IMR-90 (cell line): Measurements from ENCODE around the gene SURF1. TPM values are rescaled to one million over a fixed set of nuclear protein-coding genes. Genes with fewer than 3 reads are reported as not detected.

Experiments used
- ATAC-seq: fragments of 200-7000 bp; cut with Tn5 transposase; 2 replicates; pipeline ENCODE4 v1.9.1; 2020; ENCODE audit warnings: low read depth, mild to moderate bottlenecking, moderate library complexity
- BruUV-seq: library from RNA; stranded (reverse); fragments of 400-500 nt; replicated peaks from 2 replicates; lab custom pipeline; 2021; lab: Mats Ljungman, UMichigan
- CTCF ChIA-PET: fragments of 300-600 bp; formaldehyde crosslinking; extraction: SDS; loops from one replicate; lab custom pipeline; 2021; ENCODE audit warnings: antibody characterized with exemption; lab: Yijun Ruan, JAX
- POLR2A ChIA-PET: fragments of 300-600 bp; sonication (Branson Sonifier 250); formaldehyde crosslinking; loops from one replicate; lab custom pipeline; 2022; ENCODE audit warnings: antibody characterized with exemption; ENCODE audit not compliant: unreplicated experiment; lab: Charles Lee
- DNase-seq: peaks from one replicate; pipeline ENCODE4 v3.0.0; 2013
- H2AFZ ChIP-seq: replicated peaks from 2 replicates; pipeline ENCODE3; 2013; ENCODE audit warnings: low read length, mild to moderate bottlenecking; ENCODE audit not compliant: poor library complexity
- H2AK5ac ChIP-seq: 2 replicates; pipeline ENCODE4 v1.6.1; 2013; ENCODE audit warnings: low read depth, low read length, inconsistent platforms
- H2AK9ac ChIP-seq: replicated peaks from 2 replicates; pipeline ENCODE3; 2013; ENCODE audit warnings: mild to moderate bottlenecking, low read depth, low read length, moderate library complexity; ENCODE audit not compliant: poor library complexity
- H2BK120ac ChIP-seq: 2 replicates; pipeline ENCODE4 v1.6.1; 2013; ENCODE audit warnings: low read depth, low read length, inconsistent platforms
- H2BK15ac ChIP-seq: 3 replicates; pipeline ENCODE4 v1.6.1; 2013; ENCODE audit warnings: low read depth, low read length, inconsistent platforms
- H2BK20ac ChIP-seq: 2 replicates; pipeline ENCODE4 v1.6.1; 2013; ENCODE audit warnings: low read depth, mild to moderate bottlenecking, inconsistent platforms, low read length, moderate library complexity
- H2BK5ac ChIP-seq: 2 replicates; pipeline ENCODE4 v1.6.1; 2013; ENCODE audit warnings: mild to moderate bottlenecking, low read depth, low read length, inconsistent platforms; ENCODE audit not compliant: poor library complexity, severe bottlenecking
- H3K14ac ChIP-seq: replicated peaks from 2 replicates; pipeline ENCODE4 v1.6.1; 2013; ENCODE audit warnings: low read depth, low read length, inconsistent platforms
- H3K18ac ChIP-seq: 2 replicates; pipeline ENCODE4 v1.6.1; 2013; ENCODE audit warnings: low read depth, low read length, control low read depth
- H3K23ac ChIP-seq: 2 replicates; pipeline ENCODE4 v1.6.1; 2013; ENCODE audit warnings: low read depth, low read length, inconsistent platforms
- H3K27ac ChIP-seq: 2 replicates; pipeline ENCODE4 v1.5.1; 2013; ENCODE audit warnings: mild to moderate bottlenecking, control low read depth, low read length; ENCODE audit not compliant: insufficient read depth
- H3K27me3 ChIP-seq: 2 replicates; pipeline ENCODE4 v1.6.1; 2013; ENCODE audit warnings: low read length; ENCODE audit not compliant: control insufficient read depth, insufficient read depth
- H3K36me3 ChIP-seq: 2 replicates; pipeline ENCODE4 v1.6.1; 2013; ENCODE audit warnings: low read length, mixed read lengths; ENCODE audit not compliant: control insufficient read depth, insufficient read depth
- H3K4ac ChIP-seq: 2 replicates; pipeline ENCODE4 v1.6.1; 2013; ENCODE audit warnings: low read depth, low read length, inconsistent platforms
- H3K4me1 ChIP-seq: 2 replicates; pipeline ENCODE4 v1.6.1; 2013; ENCODE audit warnings: low read length, mixed read lengths; ENCODE audit not compliant: control insufficient read depth, insufficient read depth
- H3K4me2 ChIP-seq: 2 replicates; pipeline ENCODE4 v1.6.1; 2013; ENCODE audit warnings: low read depth, mild to moderate bottlenecking, control low read depth, low read length, moderate library complexity
- H3K4me3 ChIP-seq: 2 replicates; pipeline ENCODE4 v1.5.1; 2013; ENCODE audit warnings: low read depth, mild to moderate bottlenecking, control low read depth, low read length, moderate library complexity; ENCODE audit not compliant: insufficient read depth
- H3K56ac ChIP-seq: 2 replicates; pipeline ENCODE4 v1.6.1; 2013; ENCODE audit warnings: low read length, inconsistent platforms; ENCODE audit not compliant: insufficient read depth; ENCODE audit errors: extremely low read depth
- H3K79me1 ChIP-seq, 2 experiments: 2 replicates each; pipeline ENCODE4 v1.6.1; 2013; ENCODE audit warnings: low read length in 2 of 2, inconsistent platforms in 1 of 2, low read depth in 1 of 2
- H3K9ac ChIP-seq: 2 replicates; pipeline ENCODE4 v1.6.1; 2013; ENCODE audit warnings: low read depth, low read length, control low read depth
- H3K9me1 ChIP-seq: 2 replicates; pipeline ENCODE4 v1.6.1; 2013; ENCODE audit warnings: low read length, inconsistent platforms; ENCODE audit not compliant: insufficient read depth
- H3K9me3 ChIP-seq: 2 replicates; pipeline ENCODE4 v1.6.1; 2013; ENCODE audit warnings: low read length; ENCODE audit not compliant: control insufficient read depth, insufficient read depth
- H4K20me1 ChIP-seq: 2 replicates; pipeline ENCODE4 v1.6.1; 2013; ENCODE audit warnings: low read length, inconsistent platforms; ENCODE audit not compliant: insufficient read depth
- H4K5ac ChIP-seq: 2 replicates; pipeline ENCODE4 v1.6.1; 2013; ENCODE audit warnings: mild to moderate bottlenecking, low read depth, low read length, control low read depth
- H4K8ac ChIP-seq, 2 experiments: 2 replicates each; pipeline ENCODE4 v1.6.1; 2013; ENCODE audit warnings: low read depth in 2 of 2, low read length in 2 of 2, control low read depth in 1 of 2, inconsistent platforms in 1 of 2
- H4K91ac ChIP-seq: 2 replicates; pipeline ENCODE4 v1.6.1; 2013; ENCODE audit warnings: low read depth, low read length, inconsistent platforms; ENCODE audit not compliant: insufficient read depth
- CEBPB ChIP-seq: IDR thresholded peaks from 2 replicates; pipeline ENCODE4 v1.6.1; 2012; ENCODE audit warnings: low read depth, low read length, improper control_type of control experiment
- CHD1 ChIP-seq: IDR thresholded peaks from 2 replicates; pipeline ENCODE4 v1.6.1; 2012; ENCODE audit warnings: low read depth, low read length, improper control_type of control experiment
- FOS ChIP-seq: fragments of 150-350 bp; IDR thresholded peaks from 2 replicates; pipeline ENCODE4 v1.6.1; 2016; ENCODE audit warnings: low read depth, low read length
- MAZ ChIP-seq: IDR thresholded peaks from 2 replicates; pipeline ENCODE4 v1.6.1; 2012; ENCODE audit warnings: low read depth, mild to moderate bottlenecking, low read length, improper control_type of control experiment, moderate library complexity, borderline replicate concordance
- MXI1 ChIP-seq: IDR thresholded peaks from 2 replicates; pipeline ENCODE4 v1.6.1; 2012; ENCODE audit warnings: low read depth, mild to moderate bottlenecking, low read length, moderate library complexity, borderline replicate concordance
- RAD21 ChIP-seq: IDR thresholded peaks from 2 replicates; pipeline ENCODE4 v1.6.1; 2012; ENCODE audit warnings: low read length, improper control_type of control experiment
- RCOR1 ChIP-seq: IDR thresholded peaks from 2 replicates; pipeline ENCODE4 v1.6.1; 2012; ENCODE audit warnings: mild to moderate bottlenecking, low read length, improper control_type of control experiment; ENCODE audit not compliant: insufficient replicate concordance
- RFX5 ChIP-seq: IDR thresholded peaks from 2 replicates; pipeline ENCODE4 v1.8.0; 2012; ENCODE audit warnings: low read depth, mild to moderate bottlenecking, low read length, moderate library complexity
- WGBS, 2 experiments: methylation state at CpG; one replicate each; pipeline versions ENCODE4 v1.1.5 to v1.1.7; 2013; ENCODE audit warnings: missing lambda C conversion rate in 2 of 2; ENCODE audit not compliant: insufficient read length in 1 of 2; ENCODE audit errors: extremely low coverage in 2 of 2; 5-methylcytosine and 5-hydroxymethylcytosine counted together
- dilution Hi-C: fragments of 300-500 bp; cut with HindIII; formaldehyde crosslinking; loops from one replicate; pipeline ENCODE4 v1.14.3; 2018; ENCODE audit warnings: low sequenced_read_pairs; ENCODE audit not compliant: unreplicated experiment
- in situ Hi-C: fragments of 300-500 bp; cut with MboI; formaldehyde crosslinking; loops from 3 replicates; pipeline ENCODE4 v1.14.3; 2019; ENCODE audit warnings: low sequenced_read_pairs, inconsistent platforms, mixed read lengths
- intact Hi-C: fragments of 100-400 bp; cut with micrococcal nuclease; formaldehyde crosslinking; loops from 2 replicates; pipeline ENCODE4 v1.10.0; 2022
- polyA plus RNA-seq, 3 experiments: library from polyadenylated mRNA; depleted of rRNA; stranded (reverse); fragments of >200 nt; gene quantifications; 2 replicates each; pipeline ENCODE4 v1.2.3, GENCODE V29; 2012; ENCODE audit warnings: low replicate concordance in 1 of 3
- total RNA-seq: library from RNA; depleted of rRNA; stranded (reverse); fragments of >200 nt; gene quantifications from 2 replicates; pipeline ENCODE4 v1.2.3, GENCODE V29; 2012
- TF ChIP-seq, protein P1 (sequence below): fragments of 150-350 bp; IDR thresholded peaks from 2 replicates; pipeline ENCODE4 v1.6.1; 2017; ENCODE audit warnings: mild to moderate bottlenecking, antibody characterized with exemption, low read length, low read depth

The SURF1 gene
- total and polyA plus RNA-seq, 2 of the 4 experiments (the other 2 are of a cell fraction) = 15.1 to 24.5 TPM

DNA sequence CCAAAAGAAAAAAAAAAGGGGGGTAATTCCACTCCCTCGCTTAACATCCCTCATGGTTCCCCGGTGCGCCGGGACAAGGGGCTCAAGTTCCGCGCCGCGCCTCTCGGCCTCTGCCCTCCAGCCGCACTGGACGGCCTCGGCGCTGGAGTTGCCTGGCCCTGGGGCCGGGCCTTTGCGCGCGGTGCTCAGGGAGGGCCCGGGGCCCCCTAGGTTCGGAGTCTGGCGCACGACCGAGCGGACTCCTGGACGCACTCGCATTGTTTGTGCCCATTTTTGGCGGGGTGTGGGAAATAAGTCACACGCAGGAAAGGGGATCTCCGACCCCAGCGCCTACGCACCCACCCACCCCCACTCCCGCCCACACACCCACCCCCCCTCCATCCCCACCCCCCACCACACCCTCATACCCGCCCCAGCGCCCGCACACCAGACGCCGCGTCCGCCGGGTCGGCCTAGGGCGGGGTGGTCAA lies 8.7 kb downstream of the SURF1 start:
- WGBS, 2 experiments = no CpG with 5 or more reads among the region's 41 CpGs
- H3K36me3 ChIP-seq = peaks cover 66% of the 10 kb centered on the region
- no peak for DNase-seq

More for the DNA sequence above, 8.7 kb downstream of the SURF1 start:
- Histone ChIP-seq H3K9me1 (peaks cover 6% of the 10 kb centered on the region; the same call in 1 of the 2 replicates), H2AFZ (peak overlapping the region; percentile 84), H3K9ac (peak overlapping the region; percentile 75), H3K14ac (peak overlapping the region; percentile 78; the same call in 1 of the 2 replicates), H3K4me3 (peak overlapping the region; percentile 74), H2BK15ac (no peak overlapping the region), H2BK20ac (no peak overlapping the region), H2AK9ac (peak overlapping the region; percentile 99), H4K20me1 (peaks cover 51% of the 10 kb centered on the region), H3K79me1 (peaks cover 25 to 72% of the 10 kb centered on the region in 2 experiments), H4K8ac (peak overlapping the region; percentile 29 to 72; a peak in 3 of 4 replicates), H4K5ac (no peak overlapping the region), H2BK120ac (peak overlapping the region; percentile 36; the same call in 1 of the 2 replicates), H4K91ac (peak overlapping the region; percentile 73; the same call in 1 of the 2 replicates), H3K9me3 (no peaks in the 10 kb centered on the region), H3K27ac (peak overlapping the region; percentile 75), H3K23ac (peak overlapping the region; percentile 65; the same call in 1 of the 2 replicates), H3K4ac (peak overlapping the region; percentile 92), H3K4me2 (peak overlapping the region; percentile 89), H2AK5ac (peak overlapping the region; percentile 62), H3K18ac (no peak overlapping the region; the same call in 1 of the 2 replicates), H3K56ac (peak overlapping the region; percentile 61; the same call in 1 of the 2 replicates), H3K4me1 (peaks cover 16% of the 10 kb centered on the region), H3K27me3 (no peaks in the 10 kb centered on the region), H2BK5ac (peak overlapping the region; percentile 47)
- BruUV-seq = no TSS peak
- ChIA-PET POLR2A (interaction anchor here (0.6 to 1.1 kb wide), 3 partner anchors 10 to 699 kb away, joined by 3 to 7 read pairs (median 6); no protein-coding TSS in a partner anchor), CTCF (no interaction called here)
- in situ Hi-C loops (no loop called here), intact Hi-C loops (no loop called here), dilution Hi-C loops (no loop called here)
- TF ChIP-seq CHD1 (no peak), FOS (no peak), MAZ (no peak), RAD21 (no peak), CEBPB (no peak), RFX5 (no peak), RCOR1 (no peak), MXI1 (no peak)
- TF ChIP-seq, protein P1, sequence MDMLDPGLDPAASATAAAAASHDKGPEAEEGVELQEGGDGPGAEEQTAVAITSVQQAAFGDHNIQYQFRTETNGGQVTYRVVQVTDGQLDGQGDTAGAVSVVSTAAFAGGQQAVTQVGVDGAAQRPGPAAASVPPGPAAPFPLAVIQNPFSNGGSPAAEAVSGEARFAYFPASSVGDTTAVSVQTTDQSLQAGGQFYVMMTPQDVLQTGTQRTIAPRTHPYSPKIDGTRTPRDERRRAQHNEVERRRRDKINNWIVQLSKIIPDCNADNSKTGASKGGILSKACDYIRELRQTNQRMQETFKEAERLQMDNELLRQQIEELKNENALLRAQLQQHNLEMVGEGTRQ = no peak
- peak; percentile 45 for ATAC-seq
